Chondrocyte (in vitro differentiated cells): ENCODE measurements around the gene DNAJC3. TPM values are rescaled to one million over a fixed set of nuclear protein-coding genes. Genes with fewer than 3 reads are reported as not detected.

Experiments
- DNase-seq: peaks from one replicate; pipeline ENCODE4 v3.0.0; 2021; ENCODE audit warnings: mixed read lengths, low spot score
- H3K27ac Mint-ChIP-seq: one replicate; pipeline ENCODE4 v1.8.0; 2021; ENCODE audit warnings: mild to moderate bottlenecking, moderate library complexity, mixed read lengths; ENCODE audit not compliant: unreplicated experiment
- H3K27me3 Mint-ChIP-seq: 2 replicates; pipeline ENCODE4 v1.8.0; 2021; ENCODE audit warnings: low read depth, mixed read lengths
- H3K36me3 Mint-ChIP-seq: 2 replicates; pipeline ENCODE4 v1.8.0; 2021; ENCODE audit warnings: low read depth, mixed read lengths
- H3K4me1 Mint-ChIP-seq: 2 replicates; pipeline ENCODE4 v1.8.0; 2021; ENCODE audit warnings: low read depth, mild to moderate bottlenecking, mixed read lengths
- H3K4me3 Mint-ChIP-seq: one replicate; pipeline ENCODE4 v1.8.0; 2021; ENCODE audit warnings: mild to moderate bottlenecking, moderate library complexity, mixed read lengths; ENCODE audit not compliant: unreplicated experiment
- H3K9me3 Mint-ChIP-seq: 2 replicates; pipeline ENCODE4 v1.8.0; 2021; ENCODE audit warnings: low read depth, mixed read lengths
- total RNA-seq: library from RNA; stranded (reverse); gene quantifications from 3 replicates; pipeline ENCODE4 v1.2.1, GENCODE V29; 2021
- TF ChIP-seq, protein P1 (sequence below): fragments of 200-600 bp; sonication (generic); IDR thresholded peaks from 2 replicates; pipeline ENCODE4 v1.5.0; 2021; ENCODE audit warnings: antibody characterized with exemption, mild to moderate bottlenecking, moderate library complexity

Gene DNAJC3
- total RNA-seq, 1 donor from 2014 or later: 53.9 TPM

- peak overlapping the region; percentile 73 for H3K27ac Mint-ChIP-seq
- H3K4me1 Mint-ChIP-seq: peaks cover 33% of the 10 kb centered on the region
- DNase-seq: peak; percentile 93
- H3K9me3 Mint-ChIP-seq: no peaks in the 10 kb centered on the region
- peak overlapping the region; percentile 83 for H3K4me3 Mint-ChIP-seq
- H3K36me3 Mint-ChIP-seq: peaks cover 4% of the 10 kb centered on the region
- H3K27me3 Mint-ChIP-seq: no peaks in the 10 kb centered on the region
- TF ChIP-seq, protein P1, sequence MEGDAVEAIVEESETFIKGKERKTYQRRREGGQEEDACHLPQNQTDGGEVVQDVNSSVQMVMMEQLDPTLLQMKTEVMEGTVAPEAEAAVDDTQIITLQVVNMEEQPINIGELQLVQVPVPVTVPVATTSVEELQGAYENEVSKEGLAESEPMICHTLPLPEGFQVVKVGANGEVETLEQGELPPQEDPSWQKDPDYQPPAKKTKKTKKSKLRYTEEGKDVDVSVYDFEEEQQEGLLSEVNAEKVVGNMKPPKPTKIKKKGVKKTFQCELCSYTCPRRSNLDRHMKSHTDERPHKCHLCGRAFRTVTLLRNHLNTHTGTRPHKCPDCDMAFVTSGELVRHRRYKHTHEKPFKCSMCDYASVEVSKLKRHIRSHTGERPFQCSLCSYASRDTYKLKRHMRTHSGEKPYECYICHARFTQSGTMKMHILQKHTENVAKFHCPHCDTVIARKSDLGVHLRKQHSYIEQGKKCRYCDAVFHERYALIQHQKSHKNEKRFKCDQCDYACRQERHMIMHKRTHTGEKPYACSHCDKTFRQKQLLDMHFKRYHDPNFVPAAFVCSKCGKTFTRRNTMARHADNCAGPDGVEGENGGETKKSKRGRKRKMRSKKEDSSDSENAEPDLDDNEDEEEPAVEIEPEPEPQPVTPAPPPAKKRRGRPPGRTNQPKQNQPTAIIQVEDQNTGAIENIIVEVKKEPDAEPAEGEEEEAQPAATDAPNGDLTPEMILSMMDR: no peak
Observed at GRCh38 chr13:95643936-95644598, 32.9 kb upstream of the DNAJC3 start.

DNA sequence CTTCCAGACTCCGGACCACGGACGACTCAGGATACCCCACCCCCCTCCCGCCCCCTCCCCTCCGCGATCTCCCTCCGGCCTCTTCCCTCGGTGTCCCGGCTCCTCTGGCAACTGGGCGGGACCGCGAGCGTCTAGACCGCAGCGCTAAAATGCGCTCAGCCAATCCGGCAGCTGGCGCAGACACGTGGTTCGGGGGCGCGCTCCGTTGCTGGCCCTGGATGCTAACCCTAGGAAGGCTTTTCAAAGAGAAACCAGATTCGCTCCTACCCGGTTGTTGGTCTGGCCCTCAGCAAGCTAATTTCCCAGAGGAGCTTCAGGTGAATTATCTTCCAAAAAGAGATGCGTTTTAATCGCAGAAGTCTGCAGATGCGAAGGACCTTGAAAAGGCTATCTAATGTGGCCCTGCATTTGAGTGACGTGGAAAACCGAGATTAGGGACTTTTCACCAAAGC lies 32.3 kb upstream of the DNAJC3 start, which contains the start of gene DZIP1:
TSS of gene DZIP1 (minus strand) at position 106 of the 452 bp plus-strand sequence. CDS start 2,677 bp downstream, outside the sequence.
- TF ChIP-seq, protein P1: no peak
- DNase-seq: peak; percentile 94
- peaks cover 4% of the 10 kb centered on the region for H3K36me3 Mint-ChIP-seq
- peak within 1 kb of the TSS; percentile 83 for H3K4me3 Mint-ChIP-seq
- H3K27ac Mint-ChIP-seq: peak within 1 kb of the TSS; percentile 73
- H3K4me1 Mint-ChIP-seq: peaks cover 33% of the 10 kb centered on the region
- H3K9me3 Mint-ChIP-seq: no peaks in the 10 kb centered on the region
- no peaks in the 10 kb centered on the region for H3K27me3 Mint-ChIP-seq

- no peak for DNase-seq
- H3K27me3 Mint-ChIP-seq: peaks cover 3% of the 10 kb centered on the region
- H3K36me3 Mint-ChIP-seq: no peaks in the 10 kb centered on the region
- TF ChIP-seq, protein P1: no peak
- H3K4me3 Mint-ChIP-seq: no peak overlapping the region
- H3K27ac Mint-ChIP-seq: no peak overlapping the region
- peaks cover 19% of the 10 kb centered on the region for H3K4me1 Mint-ChIP-seq
- H3K9me3 Mint-ChIP-seq: no peaks in the 10 kb centered on the region
Observed at GRCh38 chr13:95647321-95647720, 29.6 kb upstream of the DNAJC3 start.

- Mint-ChIP-seq H3K4me1 (peaks cover 4% of the 10 kb centered on the region), H3K4me3 (no peak overlapping the region), H3K27ac (no peak overlapping the region), H3K9me3 (peaks cover 2% of the 10 kb centered on the region), H3K27me3 (peaks cover 7% of the 10 kb centered on the region), H3K36me3 (no peaks in the 10 kb centered on the region)
- no peak for DNase-seq
- TF ChIP-seq, protein P1: no peak
Observed at GRCh38 chr13:95650696-95651095, 26.2 kb upstream of the DNAJC3 start.

GRCh38 chr13:95652244-95652764 lies 24.6 kb upstream of the DNAJC3 start:
- Mint-ChIP-seq H3K36me3 (no peaks in the 10 kb centered on the region), H3K4me3 (no peak overlapping the region), H3K9me3 (peaks cover 2% of the 10 kb centered on the region), H3K27me3 (peaks cover 7% of the 10 kb centered on the region), H3K4me1 (peaks cover 1% of the 10 kb centered on the region), H3K27ac (no peak overlapping the region)
- no peak for DNase-seq
- TF ChIP-seq, protein P1: no peak
